ENCODE measurements around the gene PTPRD. TPM values are rescaled to one million over a fixed set of nuclear protein-coding genes. Genes with fewer than 3 reads are reported as not detected.

PTPRD gene
- total RNA-seq, 2 experiments from 2014 or later = 0.03 TPM; not detected in 1

GRCh38 chr9:8686516-8686915 is 1926.3 kb downstream of the PTPRD start:
- POLR2A ChIA-PET = interaction anchor here (0.7 kb wide), 1 partner anchor 12 kb away, joined by 3 read pairs; no protein-coding TSS in a partner anchor
- CTCF ChIA-PET (ENCODE audit: unreplicated experiment) = no interaction called here
- H3K79me2 ChIP-seq (ENCODE audit: insufficient read depth, low read depth, low read length) = no peaks in the 10 kb centered on the region
- no peaks in the 10 kb centered on the region for H3K36me3 ChIP-seq (ENCODE audit: insufficient read depth, low read length)
- no peaks in the 10 kb centered on the region for H3K9me3 ChIP-seq (ENCODE audit: low read length)
- no peak overlapping the region for H3K27ac ChIP-seq (ENCODE audit: low read depth, low read length, poor library complexity, severe bottlenecking)
- no peak overlapping the region for H3K4me3 ChIP-seq (ENCODE audit: low read depth, low read length, poor library complexity, severe bottlenecking)
- intact Hi-C loops (cut with micrococcal nuclease; ENCODE audit: unreplicated experiment) = no loop called here
- H3K4me1 ChIP-seq (ENCODE audit: insufficient read depth, low read length, poor library complexity, severe bottlenecking) = no peaks in the 10 kb centered on the region
- no peak overlapping the region for H2AFZ ChIP-seq (ENCODE audit: low read length)
- BruUV-seq (replicated peaks) = no TSS peak
- no peaks in the 10 kb centered on the region for H4K20me1 ChIP-seq (ENCODE audit: insufficient read depth, low read length)
- H3K4me2 ChIP-seq (ENCODE audit: low read length) = no peak overlapping the region
- no peak for DNase-seq (ENCODE audit: low spot score)
- TF ChIP-seq EZH2phosphoT487 (IDR thresholded peaks at IDR 0.05; ENCODE audit: borderline replicate concordance, low read depth, low read length) = no peak
- TF ChIP-seq CTCF (conservative IDR thresholded peaks at IDR 0.05; ENCODE audit: low read length) = no peak
- no peaks in the 10 kb centered on the region for H3K9me2 ChIP-seq (ENCODE audit: insufficient read depth, low read length)

GRCh38 chr9:8685825-8686224 is 1927.0 kb downstream of the PTPRD start:
- no peak overlapping the region for H3K4me2 ChIP-seq (ENCODE audit: low read length)
- H3K9me2 ChIP-seq (ENCODE audit: insufficient read depth, low read length) = no peaks in the 10 kb centered on the region
- no peak overlapping the region for H3K27ac ChIP-seq (ENCODE audit: low read depth, low read length, poor library complexity, severe bottlenecking)
- no peak overlapping the region for H3K4me3 ChIP-seq (ENCODE audit: low read depth, low read length, poor library complexity, severe bottlenecking)
- H3K9me3 ChIP-seq (ENCODE audit: low read length) = no peaks in the 10 kb centered on the region
- intact Hi-C loops (cut with micrococcal nuclease; ENCODE audit: unreplicated experiment) = no loop called here
- no peaks in the 10 kb centered on the region for H3K79me2 ChIP-seq (ENCODE audit: insufficient read depth, low read depth, low read length)
- ChIA-PET POLR2A (interaction anchor here (0.6 kb wide), 1 partner anchor 62 kb away, joined by 3 read pairs; no protein-coding TSS in a partner anchor), CTCF (ENCODE audit: unreplicated experiment) (no interaction called here)
- no peak overlapping the region for H2AFZ ChIP-seq (ENCODE audit: low read length)
- no peaks in the 10 kb centered on the region for H3K4me1 ChIP-seq (ENCODE audit: insufficient read depth, low read length, poor library complexity, severe bottlenecking)
- no peak for DNase-seq (ENCODE audit: low spot score)
- H3K36me3 ChIP-seq (ENCODE audit: insufficient read depth, low read length) = no peaks in the 10 kb centered on the region
- TF ChIP-seq CTCF (conservative IDR thresholded peaks at IDR 0.05; ENCODE audit: low read length) (no peak), EZH2phosphoT487 (IDR thresholded peaks at IDR 0.05; ENCODE audit: borderline replicate concordance, low read depth, low read length) (no peak)
- BruUV-seq (replicated peaks) = no TSS peak
- H4K20me1 ChIP-seq (ENCODE audit: insufficient read depth, low read length) = no peaks in the 10 kb centered on the region

- H3K27ac ChIP-seq (ENCODE audit: low read depth, low read length, poor library complexity, severe bottlenecking) = no peak overlapping the region
- CTCF ChIA-PET (ENCODE audit: unreplicated experiment) = no interaction called here
- intact Hi-C loops (cut with micrococcal nuclease; ENCODE audit: unreplicated experiment) = no loop called here
These were observed 1927.7 kb downstream of the PTPRD start for GRCh38 chr9:8684978-8685708.

More at GRCh38 chr9:8684978-8685708, 1927.7 kb downstream of the PTPRD start:
- Histone ChIP-seq H2AFZ (ENCODE audit: low read length) (no peak overlapping the region), H4K20me1 (ENCODE audit: insufficient read depth, low read length) (no peaks in the 10 kb centered on the region), H3K4me1 (ENCODE audit: insufficient read depth, low read length, poor library complexity, severe bottlenecking) (no peaks in the 10 kb centered on the region), H3K4me2 (ENCODE audit: low read length) (no peak overlapping the region), H3K9me2 (ENCODE audit: insufficient read depth, low read length) (no peaks in the 10 kb centered on the region), H3K36me3 (ENCODE audit: insufficient read depth, low read length) (no peaks in the 10 kb centered on the region), H3K4me3 (ENCODE audit: low read depth, low read length, poor library complexity, severe bottlenecking) (no peak overlapping the region), H3K79me2 (ENCODE audit: insufficient read depth, low read depth, low read length) (no peaks in the 10 kb centered on the region), H3K9me3 (ENCODE audit: low read length) (no peaks in the 10 kb centered on the region)
- DNase-seq (ENCODE audit: low spot score) = no peak
- BruUV-seq (replicated peaks) = no TSS peak
- TF ChIP-seq CTCF (conservative IDR thresholded peaks at IDR 0.05; ENCODE audit: low read length) = no peak
- TF ChIP-seq EZH2phosphoT487 (IDR thresholded peaks at IDR 0.05; ENCODE audit: borderline replicate concordance, low read depth, low read length) = no peak
- POLR2A ChIA-PET = interaction anchor here (0.6 to 0.9 kb wide), 3 partner anchors 9 to 70 kb away, joined by 3 to 5 read pairs (median 3); no protein-coding TSS in a partner anchor

Data from OCI-LY7 (cell line).